ENCODE results near the gene MED20.

MED20 gene

DNA sequence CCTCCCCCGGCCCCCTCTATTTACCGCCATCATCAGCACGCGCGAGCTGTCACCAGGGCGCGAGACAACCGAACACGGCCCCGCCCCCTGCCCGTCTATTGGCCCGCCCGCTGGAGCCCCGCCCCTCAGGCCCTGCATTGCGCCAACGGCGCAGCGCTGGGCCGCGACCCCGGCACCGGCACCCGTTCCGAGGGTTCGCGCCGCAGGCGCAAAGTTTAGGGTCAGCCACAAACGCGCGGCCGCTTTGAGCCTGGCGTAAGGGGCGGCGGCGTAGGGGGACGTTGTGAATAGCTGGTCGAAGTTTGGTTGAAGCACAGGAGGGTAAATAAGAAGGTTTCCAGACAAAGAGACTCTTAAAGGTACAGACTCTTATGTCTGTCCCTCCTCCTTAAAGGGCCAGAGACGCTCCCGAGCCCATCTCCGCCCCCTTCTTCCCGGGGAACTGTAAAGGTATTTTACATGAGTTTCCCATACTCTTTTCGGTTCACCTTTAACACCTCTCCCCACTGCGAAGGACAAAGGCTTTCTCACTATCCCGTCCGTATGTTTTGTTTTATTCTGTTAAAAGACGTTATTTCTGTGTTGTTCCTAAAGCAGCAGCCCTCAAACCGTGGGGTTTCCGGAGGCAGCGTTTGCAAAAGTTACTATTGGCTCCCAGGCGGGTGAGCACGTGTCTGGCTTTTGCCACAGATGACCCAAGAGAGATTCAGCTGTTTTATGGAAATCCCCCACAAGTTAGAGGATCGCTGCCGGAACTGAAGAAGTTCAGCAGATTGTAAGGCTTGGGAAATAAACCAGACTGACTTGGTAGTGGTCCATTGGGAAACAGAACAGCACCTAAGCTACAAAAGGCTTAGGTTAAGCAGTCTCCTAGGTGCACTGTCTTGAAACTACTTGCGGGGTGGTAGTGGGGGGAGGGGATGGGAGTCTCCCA lies 25.4 kb downstream of the MED20 start, which contains the start of gene USP49:
USP49 (minus strand) TSS at position 76 of the 934 bp plus-strand sequence. CDS start 88,392 bp downstream, outside the sequence.
- Mint-ChIP-seq H3K4me3 (no peak within 1 kb of the TSS), H3K27me3 (no peaks in the 10 kb centered on the region), H3K36me3 (no peaks in the 10 kb centered on the region), H3K9me3 (no peaks in the 10 kb centered on the region), H3K4me1 (peaks cover 12% of the 10 kb centered on the region), H3K27ac (peak within 1 kb of the TSS; percentile 97)

DNA sequence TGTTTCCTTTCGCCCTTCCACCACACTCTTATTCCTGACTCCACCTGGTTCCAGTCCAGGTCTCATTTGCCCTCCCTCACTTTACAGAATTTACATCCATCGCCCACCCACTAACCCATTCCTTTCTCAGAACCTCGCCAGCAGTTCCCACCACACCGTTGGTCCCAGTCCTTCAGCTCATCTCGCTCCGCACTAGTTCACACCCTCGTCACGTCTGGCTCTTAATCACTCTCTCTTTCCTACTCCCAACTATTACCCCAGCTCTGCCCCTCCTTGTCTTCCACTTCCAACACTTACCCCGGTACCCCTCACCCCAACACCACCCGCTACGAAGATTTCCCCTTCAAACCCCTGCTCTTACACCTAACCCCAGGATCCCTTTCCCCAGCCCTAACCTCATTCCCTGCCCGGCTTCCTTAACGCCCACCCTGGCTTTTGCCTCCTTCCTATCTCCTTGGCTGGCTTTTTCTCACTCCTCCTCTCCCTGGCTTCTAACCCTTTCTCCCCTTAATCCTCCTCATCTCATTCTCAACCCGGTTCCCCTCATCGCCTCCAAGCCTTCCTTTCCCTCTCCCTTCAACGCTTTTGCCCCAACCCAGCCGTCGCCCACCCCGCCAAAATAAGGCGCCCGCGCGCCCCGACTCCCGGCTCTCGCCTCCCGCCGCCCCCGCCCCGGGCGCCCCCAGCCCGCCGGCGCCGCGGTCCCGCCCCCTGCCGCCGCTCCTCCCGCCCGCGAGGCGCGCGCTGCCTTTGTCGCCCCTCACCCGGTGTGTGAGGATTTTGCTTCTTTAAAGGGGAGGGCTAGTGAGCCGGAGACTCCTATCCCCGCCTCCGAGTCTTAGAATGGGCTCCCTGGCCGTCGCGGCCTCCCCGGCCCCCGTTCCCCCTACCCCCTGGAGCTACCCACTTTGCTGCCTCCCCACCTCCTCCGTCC lies 26.3 kb downstream of the MED20 start:
- Mint-ChIP-seq H3K9me3 (no peaks in the 10 kb centered on the region), H3K4me1 (peaks cover 12% of the 10 kb centered on the region), H3K36me3 (no peaks in the 10 kb centered on the region), H3K4me3 (no peak overlapping the region), H3K27ac (no peak overlapping the region), H3K27me3 (no peaks in the 10 kb centered on the region)

DNA sequence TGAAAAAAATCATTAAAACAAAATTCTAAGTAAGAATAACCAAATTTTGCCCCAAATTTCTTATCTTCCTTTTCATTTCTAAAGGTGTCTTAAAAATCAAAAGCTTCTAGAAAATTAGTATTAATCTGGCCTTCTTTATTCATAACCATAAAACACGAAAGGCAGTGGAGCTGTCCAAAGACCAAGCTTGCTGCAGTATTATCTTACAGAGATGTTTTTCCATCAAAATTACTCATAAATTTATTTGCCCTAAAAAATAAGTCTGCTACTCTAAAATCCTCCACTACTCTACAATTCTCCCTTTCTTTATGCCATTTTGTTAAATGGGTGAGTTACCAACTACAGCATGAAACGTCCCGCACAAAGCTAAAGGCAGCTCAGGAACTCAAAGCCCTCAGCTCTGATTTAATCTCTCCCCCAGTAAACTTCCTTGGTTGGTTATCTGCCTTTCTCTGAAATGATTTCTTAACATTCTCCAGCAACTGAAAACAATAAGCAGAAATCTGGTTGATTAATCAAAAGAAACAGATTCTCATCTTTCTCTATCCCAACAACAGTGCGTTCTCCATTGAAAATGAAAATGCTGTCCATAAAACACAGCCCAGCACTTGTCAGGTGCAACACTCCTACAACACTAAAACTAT lies 27.9 kb downstream of the MED20 start:
- no peaks in the 10 kb centered on the region for H3K9me3 Mint-ChIP-seq
- H3K27me3 Mint-ChIP-seq, result no peaks in the 10 kb centered on the region
- H3K36me3 Mint-ChIP-seq, result no peaks in the 10 kb centered on the region
- no peak overlapping the region for H3K27ac Mint-ChIP-seq
- no peak overlapping the region for H3K4me3 Mint-ChIP-seq
- H3K4me1 Mint-ChIP-seq, result peaks cover 12% of the 10 kb centered on the region

DNA sequence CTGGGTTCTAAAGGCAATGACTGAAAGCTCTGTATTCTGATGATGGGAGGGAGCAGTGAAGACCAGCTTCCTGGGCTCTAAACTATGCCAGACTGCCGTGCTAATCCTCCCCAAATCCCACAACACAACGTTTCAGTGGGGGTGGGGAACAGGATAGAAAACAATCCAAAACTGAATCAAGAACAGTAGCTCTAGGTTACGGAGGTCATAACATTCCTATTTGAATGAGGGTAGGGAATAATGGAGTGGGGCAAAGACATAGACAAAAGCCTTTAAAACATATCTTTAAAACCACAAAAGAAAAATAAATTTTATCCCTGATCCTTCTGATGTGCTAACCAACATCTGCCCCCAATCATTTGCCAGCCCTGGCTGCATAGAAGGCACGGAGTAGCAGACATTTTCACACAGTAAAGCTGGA lies 33.6 kb downstream of the MED20 start:
- Mint-ChIP-seq H3K36me3 (no peaks in the 10 kb centered on the region), H3K27ac (no peak overlapping the region), H3K27me3 (no peaks in the 10 kb centered on the region), H3K4me3 (no peak overlapping the region), H3K4me1 (no peaks in the 10 kb centered on the region), H3K9me3 (no peaks in the 10 kb centered on the region)

DNA sequence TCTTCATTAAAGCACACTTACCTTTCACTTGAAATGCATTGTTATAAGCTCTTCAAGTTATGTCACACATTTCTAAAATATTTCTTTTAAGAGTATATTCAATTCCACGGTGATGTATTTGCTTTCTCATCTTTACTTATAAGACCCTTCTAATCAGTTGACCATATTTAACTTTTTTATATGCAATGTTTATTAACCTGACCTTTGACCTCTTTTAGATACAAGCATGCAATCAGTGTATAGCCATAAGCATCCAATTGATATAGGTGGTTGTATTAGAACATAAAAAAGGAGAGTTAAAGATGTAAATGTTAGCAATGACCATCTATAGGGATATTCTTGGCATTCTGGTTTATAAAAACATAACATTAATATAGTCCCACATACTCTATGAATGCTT lies 35.0 kb downstream of the MED20 start:
- no peaks in the 10 kb centered on the region for H3K4me1 Mint-ChIP-seq
- H3K9me3 Mint-ChIP-seq, result no peaks in the 10 kb centered on the region

DNA sequence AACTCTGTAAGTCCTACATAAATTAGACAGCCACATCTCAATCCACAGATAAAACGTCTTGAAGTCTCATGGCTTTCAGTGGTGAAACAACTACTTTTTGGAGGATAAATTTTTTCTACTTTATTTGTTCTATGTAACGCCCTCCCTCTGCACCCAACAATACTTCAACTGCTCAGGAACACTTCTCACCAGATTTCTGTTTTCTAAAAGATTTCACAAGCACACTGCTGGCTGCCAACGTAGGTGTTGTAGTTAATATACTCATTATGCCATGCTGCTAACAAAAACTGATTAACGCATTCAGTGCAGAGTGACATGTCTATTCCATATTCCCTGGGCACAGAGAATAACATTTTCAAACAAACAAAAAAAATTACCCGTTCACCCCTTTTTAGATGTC lies 36.0 kb downstream of the MED20 start:
- H3K4me1 Mint-ChIP-seq, result no peaks in the 10 kb centered on the region
- no peak overlapping the region for H3K4me3 Mint-ChIP-seq
- no peaks in the 10 kb centered on the region for H3K27me3 Mint-ChIP-seq
- no peaks in the 10 kb centered on the region for H3K9me3 Mint-ChIP-seq
- H3K27ac Mint-ChIP-seq, result no peak overlapping the region
- H3K36me3 Mint-ChIP-seq, result no peaks in the 10 kb centered on the region

More for the DNA sequence above, 35.0 kb downstream of the MED20 start:
- Mint-ChIP-seq H3K36me3 (no peaks in the 10 kb centered on the region), H3K4me3 (no peak overlapping the region), H3K27ac (no peak overlapping the region), H3K27me3 (no peaks in the 10 kb centered on the region)

DNA sequence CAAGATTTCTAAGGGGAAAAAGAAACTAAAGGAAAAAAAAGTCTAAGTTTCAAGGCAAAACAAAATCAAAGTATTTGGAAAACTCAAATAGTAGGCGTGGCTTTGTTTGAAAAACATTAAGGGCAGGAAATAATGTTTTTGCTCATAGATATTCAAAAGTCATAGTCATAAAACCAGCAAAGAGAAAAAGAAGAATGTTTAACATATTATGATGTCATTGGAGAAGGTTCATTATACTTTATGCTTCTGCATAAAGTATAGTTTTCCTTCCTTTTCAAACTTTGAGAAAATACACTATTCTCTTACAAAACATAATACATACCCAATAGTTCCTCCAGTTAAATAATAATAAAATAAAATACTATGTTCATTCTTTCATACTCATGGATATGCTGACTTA lies 39.4 kb downstream of the MED20 start:
- Mint-ChIP-seq H3K36me3 (no peaks in the 10 kb centered on the region), H3K27me3 (no peaks in the 10 kb centered on the region), H3K9me3 (no peaks in the 10 kb centered on the region), H3K4me1 (no peaks in the 10 kb centered on the region), H3K27ac (no peak overlapping the region), H3K4me3 (no peak overlapping the region)

DNA sequence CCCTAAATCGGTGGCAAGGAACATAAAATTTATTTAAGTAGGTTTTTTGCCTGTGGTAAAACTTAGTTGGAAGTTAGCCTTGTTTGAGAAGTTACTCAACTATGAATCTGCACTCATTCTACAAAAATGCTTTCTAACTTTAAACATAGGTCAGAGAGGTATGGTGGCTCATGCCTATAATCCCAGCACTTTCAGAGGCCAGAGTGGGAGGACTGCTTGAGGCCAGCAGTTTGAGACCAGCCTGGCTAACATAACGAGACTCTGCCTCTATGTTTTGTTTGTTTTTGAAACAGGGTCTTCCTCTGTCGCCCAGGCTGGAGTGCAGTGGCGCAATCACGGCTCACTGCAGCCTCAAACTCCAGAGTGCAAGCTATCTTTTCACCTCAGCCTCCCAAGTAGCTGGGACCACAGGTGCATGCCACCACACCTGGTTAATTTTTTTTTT lies 42.0 kb downstream of the MED20 start:
- Mint-ChIP-seq H3K4me3 (no peak overlapping the region), H3K27ac (no peak overlapping the region), H3K4me1 (no peaks in the 10 kb centered on the region), H3K9me3 (no peaks in the 10 kb centered on the region), H3K27me3 (no peaks in the 10 kb centered on the region), H3K36me3 (no peaks in the 10 kb centered on the region)

DNA sequence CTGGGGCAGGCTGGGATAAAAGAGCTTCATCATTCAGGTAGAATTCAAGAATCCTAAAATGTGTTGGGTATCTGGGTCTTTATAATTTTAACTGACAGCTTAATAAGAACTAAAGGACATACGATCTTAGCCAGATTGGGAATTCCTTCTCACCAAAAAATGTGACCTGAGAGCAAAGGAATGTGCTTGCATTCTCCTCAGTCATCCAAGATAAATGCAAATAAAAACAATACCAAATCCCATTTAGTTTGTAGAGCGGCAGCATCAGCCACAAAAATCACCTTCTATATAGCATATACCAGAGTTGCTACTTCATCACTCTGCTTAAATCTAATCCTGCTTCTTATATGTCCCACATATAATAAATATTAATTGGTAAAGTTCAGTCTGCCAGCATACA lies 42.7 kb downstream of the MED20 start:
- no peak overlapping the region for H3K27ac Mint-ChIP-seq
- H3K4me1 Mint-ChIP-seq, result no peaks in the 10 kb centered on the region
- no peaks in the 10 kb centered on the region for H3K9me3 Mint-ChIP-seq
- H3K36me3 Mint-ChIP-seq, result no peaks in the 10 kb centered on the region
- no peaks in the 10 kb centered on the region for H3K27me3 Mint-ChIP-seq
- H3K4me3 Mint-ChIP-seq, result no peak overlapping the region

DNA sequence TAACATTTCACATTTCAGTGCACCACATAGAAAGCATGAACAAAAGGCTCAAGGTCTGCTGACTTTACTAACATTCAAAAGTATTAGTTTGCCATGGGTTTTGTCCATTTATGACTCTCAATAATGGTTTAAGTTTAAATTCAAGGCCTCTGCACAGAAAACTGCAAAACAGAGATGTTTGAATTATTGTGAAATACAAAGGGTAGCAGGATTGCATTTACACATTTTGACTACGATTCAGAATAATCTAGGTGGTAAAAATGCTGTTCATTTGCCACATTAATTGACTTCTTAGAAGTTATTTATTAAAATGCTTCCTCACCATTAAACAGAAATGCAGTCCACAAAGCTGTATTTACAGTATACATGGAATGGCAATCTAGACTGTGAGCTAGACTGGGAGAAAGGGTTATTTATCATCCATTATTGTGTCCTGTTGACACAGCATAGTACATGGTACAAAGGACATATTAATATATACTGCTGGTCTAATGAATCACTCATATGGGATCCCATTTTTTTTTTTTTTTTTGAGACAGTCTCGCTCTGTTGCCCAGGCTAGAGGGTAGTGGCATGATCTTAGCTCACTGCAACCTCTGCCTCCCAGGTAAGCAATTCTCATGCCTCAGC lies 43.8 kb downstream of the MED20 start:
- H3K27ac Mint-ChIP-seq, result no peak overlapping the region
- no peaks in the 10 kb centered on the region for H3K9me3 Mint-ChIP-seq
- H3K36me3 Mint-ChIP-seq, result no peaks in the 10 kb centered on the region
- H3K27me3 Mint-ChIP-seq, result no peaks in the 10 kb centered on the region
- no peaks in the 10 kb centered on the region for H3K4me1 Mint-ChIP-seq
- no peak overlapping the region for H3K4me3 Mint-ChIP-seq

DNA sequence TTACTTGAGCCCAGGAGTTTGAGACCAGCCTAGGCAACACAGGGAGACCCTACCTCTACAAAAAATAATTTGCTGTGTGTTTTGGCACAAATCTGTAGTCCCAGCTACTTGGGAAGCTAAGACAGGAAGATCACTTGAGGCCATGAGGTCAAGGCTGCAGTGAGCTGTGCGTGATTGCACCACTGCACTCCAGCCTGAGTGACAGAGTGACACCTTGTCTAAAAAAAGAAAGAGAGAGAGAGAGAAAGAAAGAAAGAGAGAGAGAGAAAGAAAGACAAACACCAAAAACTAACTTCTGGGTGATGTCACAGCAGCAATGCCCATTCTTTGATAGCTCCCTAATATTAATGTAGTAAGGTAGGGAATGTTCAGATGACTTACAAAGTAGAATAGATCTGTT lies 46.2 kb downstream of the MED20 start:
- Mint-ChIP-seq H3K4me1 (no peaks in the 10 kb centered on the region), H3K36me3 (no peaks in the 10 kb centered on the region), H3K9me3 (no peaks in the 10 kb centered on the region), H3K27ac (no peak overlapping the region), H3K27me3 (no peaks in the 10 kb centered on the region), H3K4me3 (no peak overlapping the region)

DNA sequence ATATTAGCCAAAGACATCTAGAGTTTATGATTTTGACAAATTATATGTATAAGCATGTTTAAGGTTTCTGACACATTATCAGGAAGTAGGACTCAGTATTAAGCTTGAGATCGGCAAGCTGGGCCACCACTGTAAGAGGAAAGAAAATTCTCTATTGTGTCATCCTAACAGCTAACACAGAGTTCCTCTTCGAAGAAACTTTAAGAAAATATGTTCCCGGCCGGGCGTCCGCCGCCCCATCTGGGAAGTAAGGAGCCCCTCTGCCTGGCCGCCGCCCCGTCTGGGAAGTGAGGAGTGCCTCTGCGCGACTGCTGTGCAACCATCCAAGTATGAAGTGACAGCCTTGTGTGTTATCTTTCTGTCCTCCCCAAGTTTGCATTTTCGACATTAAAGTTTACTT lies 48.8 kb downstream of the MED20 start:
- no peaks in the 10 kb centered on the region for H3K36me3 Mint-ChIP-seq

DNA sequence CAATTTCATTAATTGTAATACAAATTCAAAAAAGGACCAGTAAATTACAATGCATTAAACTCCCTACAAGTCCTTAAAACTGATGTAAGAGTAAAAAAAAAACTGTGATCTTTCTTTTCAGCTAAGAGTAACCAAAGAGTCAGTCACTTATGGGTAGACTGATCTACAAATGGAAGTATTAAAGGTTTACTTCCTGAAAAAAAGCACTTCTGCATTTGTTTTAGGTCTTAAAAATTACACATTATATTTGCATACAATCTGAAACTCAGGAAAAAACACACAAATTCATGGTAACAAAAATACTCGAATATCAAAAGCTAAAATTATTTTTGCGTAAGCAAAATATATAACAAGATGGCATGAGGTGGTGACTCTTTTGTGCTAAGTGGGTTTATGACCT lies 49.2 kb downstream of the MED20 start:
- H3K36me3 Mint-ChIP-seq, result no peaks in the 10 kb centered on the region
- no peak overlapping the region for H3K4me3 Mint-ChIP-seq
- no peaks in the 10 kb centered on the region for H3K9me3 Mint-ChIP-seq
- no peaks in the 10 kb centered on the region for H3K4me1 Mint-ChIP-seq
- H3K27me3 Mint-ChIP-seq, result no peaks in the 10 kb centered on the region
- no peak overlapping the region for H3K27ac Mint-ChIP-seq

More for the DNA sequence above, 48.8 kb downstream of the MED20 start:
- no peak overlapping the region for H3K4me3 Mint-ChIP-seq
- no peaks in the 10 kb centered on the region for H3K4me1 Mint-ChIP-seq
- H3K27ac Mint-ChIP-seq, result no peak overlapping the region
- H3K9me3 Mint-ChIP-seq, result no peaks in the 10 kb centered on the region
- no peaks in the 10 kb centered on the region for H3K27me3 Mint-ChIP-seq

DNA sequence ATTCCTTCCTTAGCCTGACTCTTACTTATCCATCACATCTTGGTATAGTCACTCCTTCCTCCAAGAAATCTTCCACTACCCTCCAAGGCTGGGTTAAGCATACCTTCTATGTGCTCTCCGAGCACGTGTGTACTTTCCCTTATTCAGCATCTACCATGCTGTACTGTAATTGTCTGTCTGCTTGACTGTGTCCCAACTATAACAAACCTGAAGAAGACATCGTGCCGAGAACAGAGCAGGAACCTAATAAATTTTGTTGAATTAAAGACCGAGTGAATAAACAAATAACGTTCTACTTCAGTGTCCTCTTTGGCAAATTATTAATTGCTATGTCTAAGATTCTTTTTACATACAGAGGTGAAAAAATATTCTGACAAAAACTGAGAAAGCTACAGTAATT lies 61.6 kb downstream of the MED20 start:
- H3K36me3 Mint-ChIP-seq, result no peaks in the 10 kb centered on the region
- no peak overlapping the region for H3K4me3 Mint-ChIP-seq
- no peaks in the 10 kb centered on the region for H3K9me3 Mint-ChIP-seq
- no peak overlapping the region for H3K27ac Mint-ChIP-seq
- no peaks in the 10 kb centered on the region for H3K27me3 Mint-ChIP-seq
- no peaks in the 10 kb centered on the region for H3K4me1 Mint-ChIP-seq

DNA sequence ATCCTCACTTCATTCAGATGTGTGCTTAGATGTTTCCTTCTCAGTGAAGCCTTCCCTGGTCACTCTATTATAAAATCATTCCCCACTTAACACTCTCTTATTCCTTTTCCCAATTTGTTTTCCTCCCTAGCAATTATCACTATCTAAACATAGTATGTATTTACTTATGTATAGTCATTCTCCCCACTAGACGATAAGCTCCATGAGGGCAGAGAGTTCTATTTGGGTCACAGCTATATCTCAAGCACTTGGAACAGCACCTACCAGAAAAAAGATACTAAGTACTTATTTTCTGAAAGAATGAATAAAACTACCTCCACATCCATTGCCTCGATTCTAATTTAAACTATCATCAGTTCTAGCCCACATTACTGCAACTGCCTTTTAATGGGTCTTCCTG lies 62.2 kb downstream of the MED20 start:
- H3K4me1 Mint-ChIP-seq, result no peaks in the 10 kb centered on the region
- H3K9me3 Mint-ChIP-seq, result no peaks in the 10 kb centered on the region
- no peak overlapping the region for H3K4me3 Mint-ChIP-seq
- no peaks in the 10 kb centered on the region for H3K36me3 Mint-ChIP-seq
- no peak overlapping the region for H3K27ac Mint-ChIP-seq
- no peaks in the 10 kb centered on the region for H3K27me3 Mint-ChIP-seq
